Inferior parietal cortex (tissue), 1 donor: ENCODE measurements around the gene ADGB.
A peak's percentile ranks its signal among the peaks of the same experiment; 100 is the strongest.
"Not testable (repeated sequence)": the region's sequence is repeated elsewhere in the genome, so short reads cannot be mapped to it uniquely, and the experiment has no call there.

ENCODE experiments used
- DNase-seq: peaks from one replicate; pipeline ENCODE4 v3.0.0-alpha.2; 2016; ENCODE audit errors: extremely low spot score

Gene ADGB

GRCh38 chr6:146598772-146599405 lies at the start of gene ADGB:
ADGB (plus strand) TSS chr6:146598972; CDS start chr6:146599041, 69 bp downstream.
- peak; percentile 23 for DNase-seq

GRCh38 chr6:146550911-146551310 lies 47.9 kb upstream of the ADGB start:
- no peak for DNase-seq

- DNase-seq = no peak
These were observed 47.2 kb upstream of the ADGB start for GRCh38 chr6:146551545-146551944.

GRCh38 chr6:146553377-146554135 lies 45.2 kb upstream of the ADGB start:
- no peak for DNase-seq

GRCh38 chr6:146560607-146561006 lies 38.2 kb upstream of the ADGB start:
- no peak for DNase-seq

GRCh38 chr6:146566661-146567060 lies 32.1 kb upstream of the ADGB start:
- not testable (repeated sequence) for DNase-seq

- DNase-seq = not testable (repeated sequence)
These were observed 30.2 kb upstream of the ADGB start for GRCh38 chr6:146568619-146569018.

- DNase-seq = no peak
These were observed 24.6 kb upstream of the ADGB start for GRCh38 chr6:146574211-146574610.

- DNase-seq = no peak
These were observed 20.7 kb upstream of the ADGB start for GRCh38 chr6:146578054-146578453.

GRCh38 chr6:146581968-146582367 lies 16.8 kb upstream of the ADGB start:
- no peak for DNase-seq

GRCh38 chr6:146582857-146583256 lies 15.9 kb upstream of the ADGB start:
- DNase-seq = no peak

GRCh38 chr6:146583966-146584365 lies 14.8 kb upstream of the ADGB start:
- no peak for DNase-seq

GRCh38 chr6:146587459-146587858 lies 11.3 kb upstream of the ADGB start:
- no peak for DNase-seq

- no peak for DNase-seq
These were observed 8.3 kb upstream of the ADGB start for GRCh38 chr6:146590492-146590891.

GRCh38 chr6:146592451-146592850 lies 6.3 kb upstream of the ADGB start:
- DNase-seq = no peak

GRCh38 chr6:146593986-146594385 lies 4.8 kb upstream of the ADGB start:
- DNase-seq = no peak

- DNase-seq = no peak
These were observed 4.3 kb upstream of the ADGB start for GRCh38 chr6:146594495-146594894.

GRCh38 chr6:146595972-146596731 lies 2.6 kb upstream of the ADGB start:
- no peak for DNase-seq

GRCh38 chr6:146601352-146601751 lies 2.6 kb downstream of the ADGB start:
- DNase-seq = no peak

GRCh38 chr6:146602526-146602925 lies 3.8 kb downstream of the ADGB start:
- DNase-seq = no peak

GRCh38 chr6:146613947-146614346 lies 15.2 kb downstream of the ADGB start:
- no peak for DNase-seq

GRCh38 chr6:146620655-146621054 lies 21.9 kb downstream of the ADGB start:
- DNase-seq = no peak

GRCh38 chr6:146628350-146628749 lies 29.6 kb downstream of the ADGB start:
- no peak for DNase-seq
